Heart left ventricle (tissue), 16 donors: ENCODE measurements around the gene SYCP2L. TPM values are rescaled to one million over a fixed set of nuclear protein-coding genes. Genes with fewer than 3 reads are reported as not detected.

Experiments used
- ATAC-seq, 4 donors: fragments of 200-7000 bp; cut with Tn5 transposase; one replicate each; pipeline ENCODE4 v1.9.1; 2020 to 2022; ENCODE audit warnings: moderate library complexity in 4 of 4, mild to moderate bottlenecking in 3 of 4, moderate number of reproducible peaks in 1 of 4
- DNase-seq, 5 donors: peaks; one replicate each; pipeline ENCODE4 v3.0.0-alpha.2; 2020
- H3K27ac ChIP-seq, 12 donors: fragments of 200-600 bp; sonication (generic) in 4 of 12; one replicate each; pipeline versions ENCODE4 v1.5.0 to v1.8.0; 2016 to 2022; ENCODE audit warnings: mild to moderate bottlenecking in 2 of 12
- H3K27me3 ChIP-seq, 9 donors: fragments of 200-600 bp; sonication (generic) in 2 of 9; one replicate each; pipeline versions ENCODE4 v1.5.1 to v1.8.0; 2016 to 2022; ENCODE audit warnings: mild to moderate bottlenecking in 3 of 9
- H3K36me3 ChIP-seq, 9 donors: fragments of 200-600 bp; sonication (generic) in 2 of 9; one replicate each; pipeline versions ENCODE4 v1.5.0 to v1.8.0; 2018 to 2022; ENCODE audit warnings: mild to moderate bottlenecking in 2 of 9
- H3K4me1 ChIP-seq, 12 donors: fragments of 200-600 bp; sonication (generic) in 4 of 12; one replicate each; pipeline versions ENCODE4 v1.5.0 to v1.8.0; 2016 to 2022; ENCODE audit warnings: mild to moderate bottlenecking in 3 of 12
- H3K4me3 ChIP-seq, 12 donors: fragments of 200-600 bp; sonication (generic) in 4 of 12; one replicate each; pipeline versions ENCODE4 v1.5.0 to v1.8.0; 2017 to 2022; ENCODE audit warnings: mild to moderate bottlenecking in 9 of 12, moderate library complexity in 4 of 12
- H3K9me3 ChIP-seq, 12 donors: fragments of 200-600 bp; sonication (generic) in 4 of 12; one replicate each; pipeline versions ENCODE4 v1.5.0 to v1.8.0; 2016 to 2022; ENCODE audit warnings: mild to moderate bottlenecking in 1 of 12
- POLR2A ChIP-seq, 2 donors: fragments of 450-650 bp; IDR thresholded peaks; one replicate each; pipeline ENCODE4 v1.6.1; 2017; ENCODE audit warnings: antibody characterized with exemption in 2 of 2, mild to moderate bottlenecking in 2 of 2, moderate library complexity in 2 of 2
- WGBS, 4 donors: extraction: QIAGEN DNeasy Blood & Tissue Kit in 2 of 4; methylation state at CpG; one replicate each; pipeline versions ENCODE4 v1.1.5 to v1.1.7; 2013 to 2018; 5-methylcytosine and 5-hydroxymethylcytosine counted together
- intact Hi-C, 10 donors: fragments of 100-400 bp; cut with DNase I; formaldehyde crosslinking; loops; one replicate each; pipeline versions ENCODE4 v1.11.1 to v1.14.2; 2022
- polyA plus RNA-seq, 2 donors: library from polyadenylated mRNA; stranded (reverse); fragments of 200-250 nt; gene quantifications; one replicate each; pipeline ENCODE4 v1.2.3, GENCODE V29; 2013
- total RNA-seq, 9 donors: library from RNA; depleted of rRNA in 2 of 9; stranded (reverse); fragments of >200 nt in 2 of 9; fragmentation: NEBNext Ultra II Directional in 3 of 9; extraction: Animal tissue kit (Norgen Biotek cat#: 25700) in 3 of 9; gene quantifications; one replicate each; pipeline versions ENCODE4 v1.1.0 to v1.2.4, GENCODE V29; 2016 to 2023
- TF ChIP-seq, protein P1 (sequence below), 12 donors: fragments of 200-600 bp; sonication (generic) in 4 of 12; IDR thresholded peaks; one replicate each; pipeline versions ENCODE4 v1.5.0 to v1.8.0; 2018 to 2022; ENCODE audit warnings: antibody characterized with exemption in 12 of 12, mild to moderate bottlenecking in 5 of 12
- donor health status: ischemic (EF 13 %, LVEDD 7.1; RV severe dilation, severe dysfunction).
- donor health status: healthy with polysubstance abuse.
- donor health status: DM: no; HTN: yes; CAD: no.
- donor health status: DM: no; HTN: no; CAD: no.
- donor health status: ischemic (EF 25% LVEDD 6.9; RV normal size, moderate dysfunction).
- donor health status: ischemic (EF 25% LVEDD 5.7; RV mildly dilated, moderate dysfunction).
- donor health status: healthy.
- donor health status: DM: yes; HTN: yes; CAD: no.
- donor health status: ischemic (EF 35%, LVEDD 5.7; RV mildly dilated, moderate dysfunction).
- donor health status: nonischemic (EF 11% LVEDD 7.7; RV severe dilation, severe dysfunction).
- donor health status: DM: yes; HTN: yes; CAD: no.
- donor health status: PGD.
- donor health status: ischemic (EF 29% LVEDD 5.4; RV normal size, mild dysfunction).
- donor health status: nonischemic (EF 23%, LVEDD 6.1; RV moderate dilation, normal function).

SYCP2L gene
- total and polyA plus RNA-seq, 11 donors: 0.10 to 1.3 (median 0.50) TPM; not detected in 1

- 30 to 34% (median 33%) methylated on average over 15 of the region's 15 CpGs for WGBS, 4 donors
- no peak overlapping the region for H3K27ac ChIP-seq
- ATAC-seq (peak in 3 of 4 donors; percentile 68 to 72 (median 71)), DNase-seq (peak; percentile 59 to 84 (median 67))
- intact Hi-C loops: loop anchor here (1.0 to 10.0 kb wide), 7 partner anchors 112 to 620 kb away; no protein-coding TSS in a partner anchor
- no peak overlapping the region for H3K4me3 ChIP-seq
- no peaks in the 10 kb centered on the region for H3K4me1 ChIP-seq
- H3K36me3 ChIP-seq: no peaks in the 10 kb centered on the region
- TF ChIP-seq POLR2A (IDR thresholded peaks at IDR 0.05): no peak
- TF ChIP-seq, protein P1, sequence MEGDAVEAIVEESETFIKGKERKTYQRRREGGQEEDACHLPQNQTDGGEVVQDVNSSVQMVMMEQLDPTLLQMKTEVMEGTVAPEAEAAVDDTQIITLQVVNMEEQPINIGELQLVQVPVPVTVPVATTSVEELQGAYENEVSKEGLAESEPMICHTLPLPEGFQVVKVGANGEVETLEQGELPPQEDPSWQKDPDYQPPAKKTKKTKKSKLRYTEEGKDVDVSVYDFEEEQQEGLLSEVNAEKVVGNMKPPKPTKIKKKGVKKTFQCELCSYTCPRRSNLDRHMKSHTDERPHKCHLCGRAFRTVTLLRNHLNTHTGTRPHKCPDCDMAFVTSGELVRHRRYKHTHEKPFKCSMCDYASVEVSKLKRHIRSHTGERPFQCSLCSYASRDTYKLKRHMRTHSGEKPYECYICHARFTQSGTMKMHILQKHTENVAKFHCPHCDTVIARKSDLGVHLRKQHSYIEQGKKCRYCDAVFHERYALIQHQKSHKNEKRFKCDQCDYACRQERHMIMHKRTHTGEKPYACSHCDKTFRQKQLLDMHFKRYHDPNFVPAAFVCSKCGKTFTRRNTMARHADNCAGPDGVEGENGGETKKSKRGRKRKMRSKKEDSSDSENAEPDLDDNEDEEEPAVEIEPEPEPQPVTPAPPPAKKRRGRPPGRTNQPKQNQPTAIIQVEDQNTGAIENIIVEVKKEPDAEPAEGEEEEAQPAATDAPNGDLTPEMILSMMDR (IDR thresholded peaks at IDR 0.05): peak; percentile 50 to 81 (median 68)
- no peaks in the 10 kb centered on the region for H3K27me3 ChIP-seq
- no peaks in the 10 kb centered on the region for H3K9me3 ChIP-seq
Measured at GRCh38 chr6:10954590-10955010, 67.7 kb downstream of the SYCP2L start.

- Histone ChIP-seq H3K27me3 (no peaks in the 10 kb centered on the region), H3K9me3 (no peaks in the 10 kb centered on the region), H3K4me3 (no peak overlapping the region), H3K27ac (no peak overlapping the region), H3K36me3 (no peaks in the 10 kb centered on the region), H3K4me1 (peaks cover 0 to under 1% (median 0%) of the 10 kb centered on the region in 12 donors)
- TF ChIP-seq, protein P1 (IDR thresholded peaks at IDR 0.05): no peak
- no peak for TF ChIP-seq POLR2A (IDR thresholded peaks at IDR 0.05)
- DNase-seq: no peak
- no peak for ATAC-seq
- intact Hi-C loops: loop anchor here in 8 of 10 donors (10.0 kb wide), 2 partner anchors 538 to 618 kb away; no protein-coding TSS in a partner anchor
Measured at GRCh38 chr6:10956776-10957175, 69.9 kb downstream of the SYCP2L start.

- Histone ChIP-seq H3K36me3 (no peaks in the 10 kb centered on the region), H3K27ac (no peak overlapping the region), H3K4me1 (peaks cover 0 to 5% (median 0%) of the 10 kb centered on the region in 12 donors), H3K4me3 (no peak overlapping the region), H3K27me3 (no peaks in the 10 kb centered on the region), H3K9me3 (no peaks in the 10 kb centered on the region)
- intact Hi-C loops: loop anchor here in 8 of 10 donors (10.0 kb wide), 2 partner anchors 537 to 617 kb away; no protein-coding TSS in a partner anchor
- ATAC-seq: no peak
- WGBS, 4 donors: 63 to 97% (median 90%) methylated on average over 6 of the region's 6 CpGs
- TF ChIP-seq, protein P1 (IDR thresholded peaks at IDR 0.05): no peak
- no peak for TF ChIP-seq POLR2A (IDR thresholded peaks at IDR 0.05)
- no peak for DNase-seq
Measured at GRCh38 chr6:10957414-10957886, 70.6 kb downstream of the SYCP2L start.

GRCh38 chr6:10960171-10960570, 73.3 kb downstream of the SYCP2L start:
- no peaks in the 10 kb centered on the region for H3K36me3 ChIP-seq
- no peaks in the 10 kb centered on the region for H3K27me3 ChIP-seq
- intact Hi-C loops: loop anchor here in 1 of 10 donors (5.0 kb wide), 1 partner anchor 47 kb away; no protein-coding TSS in a partner anchor
- peaks cover 0 to 12% (median 0%) of the 10 kb centered on the region in 12 donors for H3K4me1 ChIP-seq
- H3K9me3 ChIP-seq: no peaks in the 10 kb centered on the region
- no peak overlapping the region for H3K27ac ChIP-seq
- WGBS, 4 donors: 72 to 81% (median 78%) methylated on average over 2 of the region's 2 CpGs
- DNase-seq (no peak), ATAC-seq (no peak)
- no peak overlapping the region for H3K4me3 ChIP-seq
- TF ChIP-seq, protein P1 (IDR thresholded peaks at IDR 0.05): no peak
- TF ChIP-seq POLR2A (IDR thresholded peaks at IDR 0.05): no peak
